Measurements from ENCODE around the gene POLN.

POLN gene

DNA sequence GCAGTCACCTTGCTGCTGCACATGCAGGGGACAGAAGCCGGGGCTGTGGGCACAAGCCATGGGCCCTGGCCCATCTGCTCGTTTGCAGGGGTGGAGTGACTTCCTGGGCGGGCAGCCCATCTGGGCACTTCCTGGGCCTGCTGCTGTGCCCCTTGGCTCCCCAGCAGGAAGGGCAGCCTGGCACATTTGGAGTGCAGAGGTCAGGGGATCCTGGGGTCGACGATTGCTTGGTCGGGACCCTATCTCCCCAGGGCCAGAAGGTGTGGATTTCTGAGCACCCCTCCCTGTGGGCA lies 30.9 kb upstream of the POLN start:
- H3K4me3 ChIP-seq (ENCODE audit: low read length), result no peak overlapping the region

GRCh38 chr4:2272026-2272827 lies 30.3 kb upstream of the POLN start:
- Histone ChIP-seq H3K9ac (ENCODE audit: low read length) (no peak overlapping the region), H3K27me3 (ENCODE audit: control insufficient read depth, insufficient read depth, low read length) (no peaks in the 10 kb centered on the region), H3K4me1 (ENCODE audit: control insufficient read depth, insufficient read depth, low read length) (no peaks in the 10 kb centered on the region), H3K4me3 (ENCODE audit: low read length) (no peak overlapping the region), H3K27ac (ENCODE audit: low read depth, low read length) (no peak overlapping the region), H3K36me3 (ENCODE audit: control insufficient read depth, insufficient read depth, low read length) (peaks cover 2% of the 10 kb centered on the region)

More for the DNA sequence above, 30.9 kb upstream of the POLN start:
- Histone ChIP-seq H3K9ac (ENCODE audit: low read length) (no peak overlapping the region), H3K4me1 (ENCODE audit: control insufficient read depth, insufficient read depth, low read length) (no peaks in the 10 kb centered on the region), H3K36me3 (ENCODE audit: control insufficient read depth, insufficient read depth, low read length) (peaks cover 2% of the 10 kb centered on the region), H3K27me3 (ENCODE audit: control insufficient read depth, insufficient read depth, low read length) (no peaks in the 10 kb centered on the region), H3K27ac (ENCODE audit: low read depth, low read length) (no peak overlapping the region)

GRCh38 chr4:2271279-2272025 lies 29.5 kb upstream of the POLN start:
- Histone ChIP-seq H3K27ac (ENCODE audit: low read depth, low read length) (no peak overlapping the region), H3K9ac (ENCODE audit: low read length) (no peak overlapping the region), H3K4me3 (ENCODE audit: low read length) (no peak overlapping the region), H3K4me1 (ENCODE audit: control insufficient read depth, insufficient read depth, low read length) (peaks cover 5% of the 10 kb centered on the region), H3K27me3 (ENCODE audit: control insufficient read depth, insufficient read depth, low read length) (no peaks in the 10 kb centered on the region), H3K36me3 (ENCODE audit: control insufficient read depth, insufficient read depth, low read length) (peaks cover 2% of the 10 kb centered on the region)

GRCh38 chr4:2270341-2271165 lies 28.6 kb upstream of the POLN start:
- Histone ChIP-seq H3K27me3 (ENCODE audit: control insufficient read depth, insufficient read depth, low read length) (no peaks in the 10 kb centered on the region), H3K27ac (ENCODE audit: low read depth, low read length) (no peak overlapping the region), H3K9ac (ENCODE audit: low read length) (no peak overlapping the region), H3K4me1 (ENCODE audit: control insufficient read depth, insufficient read depth, low read length) (peaks cover 12% of the 10 kb centered on the region), H3K36me3 (ENCODE audit: control insufficient read depth, insufficient read depth, low read length) (peaks cover 2% of the 10 kb centered on the region), H3K4me3 (ENCODE audit: low read length) (no peak overlapping the region)

DNA sequence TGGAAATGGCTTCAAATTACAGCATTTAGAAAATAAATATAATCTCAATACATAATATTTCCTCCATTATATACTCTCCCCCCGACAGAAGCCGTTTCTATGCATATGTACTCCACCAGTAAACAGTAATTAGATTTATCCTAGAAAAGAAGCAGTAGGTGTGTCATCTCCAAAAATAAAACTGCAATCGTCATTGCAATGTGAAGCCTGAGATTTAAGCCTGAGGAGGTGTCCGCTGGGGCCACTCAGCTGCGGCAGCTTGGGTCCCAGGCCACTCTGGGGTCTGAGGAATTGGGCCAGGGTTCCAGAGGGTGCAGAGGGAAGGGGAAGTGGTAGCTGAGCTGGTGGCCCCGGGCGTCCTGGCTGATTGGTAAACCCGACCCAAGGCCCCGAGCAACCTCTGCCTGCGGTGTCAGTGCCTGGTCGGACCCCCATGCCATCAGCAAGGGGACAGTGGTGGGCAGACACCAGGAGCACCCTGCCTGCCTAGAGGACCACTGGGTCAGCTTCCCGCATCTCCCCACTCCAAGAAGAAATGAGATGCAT lies 27.8 kb upstream of the POLN start:
- no peak overlapping the region for H3K9ac ChIP-seq (ENCODE audit: low read length)
- H3K36me3 ChIP-seq (ENCODE audit: control insufficient read depth, insufficient read depth, low read length), result peaks cover 2% of the 10 kb centered on the region
- no peaks in the 10 kb centered on the region for H3K27me3 ChIP-seq (ENCODE audit: control insufficient read depth, insufficient read depth, low read length)
- H3K4me1 ChIP-seq (ENCODE audit: control insufficient read depth, insufficient read depth, low read length), result peaks cover 14% of the 10 kb centered on the region
- H3K4me3 ChIP-seq (ENCODE audit: low read length), result no peak overlapping the region
- no peak overlapping the region for H3K27ac ChIP-seq (ENCODE audit: low read depth, low read length)

DNA sequence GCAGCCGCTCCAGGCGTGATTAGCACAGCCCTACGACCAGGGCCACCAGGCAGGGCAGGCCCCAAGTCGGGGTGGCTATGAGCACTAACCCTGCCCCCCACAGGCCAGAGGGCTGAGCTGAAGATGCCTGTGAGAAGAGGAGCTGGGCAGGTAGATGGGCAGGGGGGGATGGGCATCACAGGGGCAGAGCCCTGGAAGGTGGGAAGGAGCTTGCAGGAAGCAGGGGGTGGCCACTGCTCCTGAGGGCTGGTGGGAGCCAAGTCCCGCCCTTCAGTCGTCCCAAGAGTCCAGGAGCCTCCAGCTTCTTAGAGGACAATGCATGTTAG lies 27.2 kb upstream of the POLN start:
- H3K9ac ChIP-seq (ENCODE audit: low read length), result no peak overlapping the region
- no peaks in the 10 kb centered on the region for H3K27me3 ChIP-seq (ENCODE audit: control insufficient read depth, insufficient read depth, low read length)
- peaks cover 2% of the 10 kb centered on the region for H3K36me3 ChIP-seq (ENCODE audit: control insufficient read depth, insufficient read depth, low read length)
- H3K27ac ChIP-seq (ENCODE audit: low read depth, low read length), result no peak overlapping the region
- no peak overlapping the region for H3K4me3 ChIP-seq (ENCODE audit: low read length)
- H3K4me1 ChIP-seq (ENCODE audit: control insufficient read depth, insufficient read depth, low read length), result peaks cover 14% of the 10 kb centered on the region

- Histone ChIP-seq H3K4me1 (ENCODE audit: control insufficient read depth, insufficient read depth, low read length) (peaks cover 15% of the 10 kb centered on the region), H3K36me3 (ENCODE audit: control insufficient read depth, insufficient read depth, low read length) (peaks cover 2% of the 10 kb centered on the region), H3K9ac (ENCODE audit: low read length) (no peak overlapping the region), H3K27ac (ENCODE audit: low read depth, low read length) (no peak overlapping the region), H3K27me3 (ENCODE audit: control insufficient read depth, insufficient read depth, low read length) (no peaks in the 10 kb centered on the region), H3K4me3 (ENCODE audit: low read length) (no peak overlapping the region)
Measured at GRCh38 chr4:2268357-2269205, 26.7 kb upstream of the POLN start.

DNA sequence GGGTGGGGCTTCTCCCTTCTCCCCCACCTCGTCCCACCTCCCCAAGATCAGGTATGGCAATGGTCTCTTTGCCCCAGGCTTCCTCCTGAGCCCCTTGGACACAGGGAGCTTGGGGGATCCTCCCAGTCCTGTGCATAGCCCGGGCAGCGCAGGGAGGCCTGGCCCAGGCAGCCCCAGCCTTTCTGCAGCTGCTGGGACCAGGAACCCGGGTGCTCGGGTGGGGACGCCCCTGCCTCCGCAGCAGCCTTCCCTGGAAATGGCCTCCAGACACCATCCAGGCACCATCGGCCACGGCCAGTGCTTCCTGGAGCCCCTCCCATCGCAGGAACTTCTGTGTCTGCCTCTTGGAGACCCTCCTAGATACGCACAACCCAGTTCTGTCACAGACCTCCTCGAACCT lies 25.9 kb upstream of the POLN start:
- Histone ChIP-seq H3K36me3 (ENCODE audit: control insufficient read depth, insufficient read depth, low read length) (peaks cover 2% of the 10 kb centered on the region), H3K9ac (ENCODE audit: low read length) (no peak overlapping the region), H3K27me3 (ENCODE audit: control insufficient read depth, insufficient read depth, low read length) (no peaks in the 10 kb centered on the region), H3K4me1 (ENCODE audit: control insufficient read depth, insufficient read depth, low read length) (peaks cover 18% of the 10 kb centered on the region), H3K27ac (ENCODE audit: low read depth, low read length) (no peak overlapping the region), H3K4me3 (ENCODE audit: low read length) (no peak overlapping the region)

- Histone ChIP-seq H3K4me1 (ENCODE audit: control insufficient read depth, insufficient read depth, low read length) (peaks cover 18% of the 10 kb centered on the region), H3K4me3 (ENCODE audit: low read length) (no peak overlapping the region), H3K9ac (ENCODE audit: low read length) (no peak overlapping the region), H3K27ac (ENCODE audit: low read depth, low read length) (no peak overlapping the region), H3K27me3 (ENCODE audit: control insufficient read depth, insufficient read depth, low read length) (no peaks in the 10 kb centered on the region), H3K36me3 (ENCODE audit: control insufficient read depth, insufficient read depth, low read length) (peaks cover 1% of the 10 kb centered on the region)
Measured at GRCh38 chr4:2267320-2267811, 25.4 kb upstream of the POLN start.

DNA sequence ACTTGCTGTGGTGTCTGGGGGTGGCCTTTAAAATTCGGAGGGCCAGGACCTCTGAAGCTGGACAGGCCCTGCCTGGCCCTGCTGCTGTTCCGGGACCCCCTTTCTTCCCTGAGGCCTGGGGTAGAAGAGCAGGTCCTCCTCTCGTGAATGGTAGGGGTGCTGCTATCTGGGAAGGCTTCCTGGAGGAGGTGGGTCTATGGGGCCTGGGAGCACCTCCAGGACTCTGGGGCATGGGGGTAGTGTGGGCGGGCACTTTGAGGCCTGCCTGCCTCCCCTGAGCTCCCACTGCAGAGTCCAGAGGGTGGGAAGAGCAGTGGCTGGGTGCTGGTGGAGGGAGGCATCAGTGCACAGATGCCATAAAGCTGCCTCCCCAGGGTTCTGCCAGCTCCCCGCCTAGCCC lies 24.9 kb upstream of the POLN start:
- Histone ChIP-seq H3K36me3 (ENCODE audit: control insufficient read depth, insufficient read depth, low read length) (no peaks in the 10 kb centered on the region), H3K27me3 (ENCODE audit: control insufficient read depth, insufficient read depth, low read length) (no peaks in the 10 kb centered on the region), H3K27ac (ENCODE audit: low read depth, low read length) (peak overlapping the region; percentile 32), H3K9ac (ENCODE audit: low read length) (no peak overlapping the region), H3K4me3 (ENCODE audit: low read length) (no peak overlapping the region), H3K4me1 (ENCODE audit: control insufficient read depth, insufficient read depth, low read length) (peaks cover 18% of the 10 kb centered on the region)

DNA sequence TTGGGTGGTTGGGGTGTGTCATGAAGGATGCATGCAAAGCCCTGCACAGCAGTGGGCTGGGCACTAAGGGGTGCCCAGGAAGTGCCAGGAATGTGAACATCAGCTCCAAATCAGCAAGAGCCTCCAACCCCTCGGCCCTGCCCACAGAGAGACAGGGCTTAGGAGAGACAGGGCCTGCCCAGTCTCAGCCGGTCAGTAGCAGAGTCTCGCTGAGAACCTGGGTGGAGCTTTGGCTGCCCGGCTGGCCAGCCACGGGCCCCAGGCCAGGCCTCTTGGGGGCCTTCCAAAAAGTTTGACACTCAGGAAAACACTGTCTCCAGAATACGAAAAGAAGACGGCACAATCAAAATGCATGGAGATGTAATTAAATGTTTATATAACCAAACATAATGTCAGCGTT lies 24.3 kb upstream of the POLN start:
- Histone ChIP-seq H3K27ac (ENCODE audit: low read depth, low read length) (peak overlapping the region; percentile 76), H3K4me1 (ENCODE audit: control insufficient read depth, insufficient read depth, low read length) (peaks cover 18% of the 10 kb centered on the region), H3K4me3 (ENCODE audit: low read length) (no peak overlapping the region), H3K27me3 (ENCODE audit: control insufficient read depth, insufficient read depth, low read length) (no peaks in the 10 kb centered on the region), H3K9ac (ENCODE audit: low read length) (no peak overlapping the region), H3K36me3 (ENCODE audit: control insufficient read depth, insufficient read depth, low read length) (no peaks in the 10 kb centered on the region)
